ENCODE data around the gene CLIC4.

GRCh38 chr1:24751833-24752232 lies 6.6 kb downstream of the CLIC4 start:
- TF ChIP-seq GABPA (IDR thresholded peaks at IDR 0.05 in 1 of 2, conservative IDR thresholded peaks at IDR 0.05 in 1 of 2): no peak
- TF ChIP-seq CTCF (IDR thresholded peaks at IDR 0.05; ENCODE audit: low read depth, low read length, missing input control): no peak
- peak; percentile 11 for TF ChIP-seq YY1 (IDR thresholded peaks at IDR 0.05)
- no peak for TF ChIP-seq TAF1 (conservative IDR thresholded peaks at IDR 0.05)
- TF ChIP-seq MAX (IDR thresholded peaks at IDR 0.05): peak; percentile 15
- peak; percentile 54 to 60 for TF ChIP-seq RXRA (IDR thresholded peaks at IDR 0.05)
- peak; percentile 8 to 29 for TF ChIP-seq RAD21 (IDR thresholded peaks at IDR 0.05)
- no peak for TF ChIP-seq EGR1 (IDR thresholded peaks at IDR 0.05; ENCODE audit: low read depth in 2 of 2)
